IMR-90 (cell line): ENCODE data around the gene RNF212B. TPM values are rescaled to one million over a fixed set of nuclear protein-coding genes. Genes with fewer than 3 reads are reported as not detected.

Source experiments
- ATAC-seq: fragments of 200-7000 bp; cut with Tn5 transposase; 2 replicates; pipeline ENCODE4 v1.9.1; 2020; ENCODE audit warnings: low read depth, mild to moderate bottlenecking, moderate library complexity
- BruUV-seq: library from RNA; stranded (reverse); fragments of 400-500 nt; replicated peaks from 2 replicates; lab custom pipeline; 2021; lab: Mats Ljungman, UMichigan
- CTCF ChIA-PET: fragments of 300-600 bp; formaldehyde crosslinking; extraction: SDS; loops from one replicate; lab custom pipeline; 2021; ENCODE audit warnings: antibody characterized with exemption; lab: Yijun Ruan, JAX
- POLR2A ChIA-PET: fragments of 300-600 bp; sonication (Branson Sonifier 250); formaldehyde crosslinking; loops from one replicate; lab custom pipeline; 2022; ENCODE audit warnings: antibody characterized with exemption; ENCODE audit not compliant: unreplicated experiment; lab: Charles Lee
- DNase-seq: peaks from one replicate; pipeline ENCODE4 v3.0.0; 2013
- H2AFZ ChIP-seq: replicated peaks from 2 replicates; pipeline ENCODE3; 2013; ENCODE audit warnings: low read length, mild to moderate bottlenecking; ENCODE audit not compliant: poor library complexity
- H2AK5ac ChIP-seq: 2 replicates; pipeline ENCODE4 v1.6.1; 2013; ENCODE audit warnings: low read depth, low read length, inconsistent platforms
- H2AK9ac ChIP-seq: replicated peaks from 2 replicates; pipeline ENCODE3; 2013; ENCODE audit warnings: mild to moderate bottlenecking, low read depth, low read length, moderate library complexity; ENCODE audit not compliant: poor library complexity
- H2BK120ac ChIP-seq: 2 replicates; pipeline ENCODE4 v1.6.1; 2013; ENCODE audit warnings: low read depth, low read length, inconsistent platforms
- H2BK15ac ChIP-seq: 3 replicates; pipeline ENCODE4 v1.6.1; 2013; ENCODE audit warnings: low read depth, low read length, inconsistent platforms
- H2BK20ac ChIP-seq: 2 replicates; pipeline ENCODE4 v1.6.1; 2013; ENCODE audit warnings: low read depth, mild to moderate bottlenecking, inconsistent platforms, low read length, moderate library complexity
- H2BK5ac ChIP-seq: 2 replicates; pipeline ENCODE4 v1.6.1; 2013; ENCODE audit warnings: mild to moderate bottlenecking, low read depth, low read length, inconsistent platforms; ENCODE audit not compliant: poor library complexity, severe bottlenecking
- H3K14ac ChIP-seq: replicated peaks from 2 replicates; pipeline ENCODE4 v1.6.1; 2013; ENCODE audit warnings: low read depth, low read length, inconsistent platforms
- H3K18ac ChIP-seq: 2 replicates; pipeline ENCODE4 v1.6.1; 2013; ENCODE audit warnings: low read depth, low read length, control low read depth
- H3K23ac ChIP-seq: 2 replicates; pipeline ENCODE4 v1.6.1; 2013; ENCODE audit warnings: low read depth, low read length, inconsistent platforms
- H3K27ac ChIP-seq: 2 replicates; pipeline ENCODE4 v1.5.1; 2013; ENCODE audit warnings: mild to moderate bottlenecking, control low read depth, low read length; ENCODE audit not compliant: insufficient read depth
- H3K27me3 ChIP-seq: 2 replicates; pipeline ENCODE4 v1.6.1; 2013; ENCODE audit warnings: low read length; ENCODE audit not compliant: control insufficient read depth, insufficient read depth
- H3K36me3 ChIP-seq: 2 replicates; pipeline ENCODE4 v1.6.1; 2013; ENCODE audit warnings: low read length, mixed read lengths; ENCODE audit not compliant: control insufficient read depth, insufficient read depth
- H3K4ac ChIP-seq: 2 replicates; pipeline ENCODE4 v1.6.1; 2013; ENCODE audit warnings: low read depth, low read length, inconsistent platforms
- H3K4me1 ChIP-seq: 2 replicates; pipeline ENCODE4 v1.6.1; 2013; ENCODE audit warnings: low read length, mixed read lengths; ENCODE audit not compliant: control insufficient read depth, insufficient read depth
- H3K4me2 ChIP-seq: 2 replicates; pipeline ENCODE4 v1.6.1; 2013; ENCODE audit warnings: low read depth, mild to moderate bottlenecking, control low read depth, low read length, moderate library complexity
- H3K4me3 ChIP-seq: 2 replicates; pipeline ENCODE4 v1.5.1; 2013; ENCODE audit warnings: low read depth, mild to moderate bottlenecking, control low read depth, low read length, moderate library complexity; ENCODE audit not compliant: insufficient read depth
- H3K56ac ChIP-seq: 2 replicates; pipeline ENCODE4 v1.6.1; 2013; ENCODE audit warnings: low read length, inconsistent platforms; ENCODE audit not compliant: insufficient read depth; ENCODE audit errors: extremely low read depth
- H3K79me1 ChIP-seq, 2 experiments: 2 replicates each; pipeline ENCODE4 v1.6.1; 2013; ENCODE audit warnings: low read length in 2 of 2, inconsistent platforms in 1 of 2, low read depth in 1 of 2
- H3K9ac ChIP-seq: 2 replicates; pipeline ENCODE4 v1.6.1; 2013; ENCODE audit warnings: low read depth, low read length, control low read depth
- H3K9me1 ChIP-seq: 2 replicates; pipeline ENCODE4 v1.6.1; 2013; ENCODE audit warnings: low read length, inconsistent platforms; ENCODE audit not compliant: insufficient read depth
- H3K9me3 ChIP-seq: 2 replicates; pipeline ENCODE4 v1.6.1; 2013; ENCODE audit warnings: low read length; ENCODE audit not compliant: control insufficient read depth, insufficient read depth
- H4K20me1 ChIP-seq: 2 replicates; pipeline ENCODE4 v1.6.1; 2013; ENCODE audit warnings: low read length, inconsistent platforms; ENCODE audit not compliant: insufficient read depth
- H4K5ac ChIP-seq: 2 replicates; pipeline ENCODE4 v1.6.1; 2013; ENCODE audit warnings: mild to moderate bottlenecking, low read depth, low read length, control low read depth
- H4K8ac ChIP-seq, 2 experiments: 2 replicates each; pipeline ENCODE4 v1.6.1; 2013; ENCODE audit warnings: low read depth in 2 of 2, low read length in 2 of 2, control low read depth in 1 of 2, inconsistent platforms in 1 of 2
- H4K91ac ChIP-seq: 2 replicates; pipeline ENCODE4 v1.6.1; 2013; ENCODE audit warnings: low read depth, low read length, inconsistent platforms; ENCODE audit not compliant: insufficient read depth
- BHLHE40 ChIP-seq: fragments of 150-350 bp; IDR thresholded peaks from 2 replicates; pipeline ENCODE4 v1.6.1; 2016; ENCODE audit warnings: mild to moderate bottlenecking, low read depth, low read length
- CTCF ChIP-seq: conservative IDR thresholded peaks from 2 replicates; pipeline ENCODE4 v1.5.1; 2012; ENCODE audit warnings: mild to moderate bottlenecking, low read depth, low read length, improper control_type of control experiment
- MAFK ChIP-seq: IDR thresholded peaks from 2 replicates; pipeline ENCODE4 v1.6.1; 2012; ENCODE audit warnings: low read depth, low read length, improper control_type of control experiment
- MAZ ChIP-seq: IDR thresholded peaks from 2 replicates; pipeline ENCODE4 v1.6.1; 2012; ENCODE audit warnings: low read depth, mild to moderate bottlenecking, low read length, improper control_type of control experiment, moderate library complexity, borderline replicate concordance
- dilution Hi-C: fragments of 300-500 bp; cut with HindIII; formaldehyde crosslinking; loops from one replicate; pipeline ENCODE4 v1.14.3; 2018; ENCODE audit warnings: low sequenced_read_pairs; ENCODE audit not compliant: unreplicated experiment
- in situ Hi-C: fragments of 300-500 bp; cut with MboI; formaldehyde crosslinking; loops from 3 replicates; pipeline ENCODE4 v1.14.3; 2019; ENCODE audit warnings: low sequenced_read_pairs, inconsistent platforms, mixed read lengths
- intact Hi-C: fragments of 100-400 bp; cut with micrococcal nuclease; formaldehyde crosslinking; loops from 2 replicates; pipeline ENCODE4 v1.10.0; 2022
- polyA plus RNA-seq, 3 experiments: library from polyadenylated mRNA; depleted of rRNA; stranded (reverse); fragments of >200 nt; gene quantifications; 2 replicates each; pipeline ENCODE4 v1.2.3, GENCODE V29; 2012; ENCODE audit warnings: low replicate concordance in 1 of 3
- total RNA-seq: library from RNA; depleted of rRNA; stranded (reverse); fragments of >200 nt; gene quantifications from 2 replicates; pipeline ENCODE4 v1.2.3, GENCODE V29; 2012

RNF212B gene
- total and polyA plus RNA-seq, 2 of the 4 experiments (the other 2 are of a cell fraction) = not detected

- Histone ChIP-seq H2AFZ (no peak overlapping the region), H3K4me3 (no peak overlapping the region), H4K8ac (no peak overlapping the region), H3K14ac (no peak overlapping the region), H2AK9ac (no peak overlapping the region), H3K23ac (no peak overlapping the region), H3K56ac (no peak overlapping the region), H2AK5ac (no peak overlapping the region), H3K79me1 (no peaks in the 10 kb centered on the region), H2BK120ac (no peak overlapping the region), H2BK5ac (no peak overlapping the region), H4K20me1 (no peaks in the 10 kb centered on the region), H2BK15ac (no peak overlapping the region), H2BK20ac (no peak overlapping the region), H3K4ac (no peak overlapping the region), H3K36me3 (no peaks in the 10 kb centered on the region), H3K27me3 (peaks cover 4% of the 10 kb centered on the region), H4K91ac (no peak overlapping the region), H3K4me1 (no peaks in the 10 kb centered on the region), H3K9me3 (no peaks in the 10 kb centered on the region), H3K27ac (no peak overlapping the region), H3K18ac (no peak overlapping the region), H3K9ac (no peak overlapping the region), H3K9me1 (no peaks in the 10 kb centered on the region), H3K4me2 (no peak overlapping the region), H4K5ac (no peak overlapping the region)
- CTCF ChIA-PET = interaction anchor here (0.6 kb wide), 1 partner anchor 16 kb away, joined by 3 read pairs; no protein-coding TSS in a partner anchor
- dilution Hi-C loops = no loop called here
- no peak for DNase-seq
- no TSS peak for BruUV-seq
- TF ChIP-seq CTCF (no peak), BHLHE40 (no peak), MAZ (no peak), MAFK (no peak)
- intact Hi-C loops = no loop called here
- POLR2A ChIA-PET = no interaction called here
- no peak for ATAC-seq
- in situ Hi-C loops = no loop called here
Measured at GRCh38 chr14:23208324-23208723, 29.4 kb upstream of the RNF212B start.
